ENCODE data around the gene PREP.

The PREP gene

GRCh38 chr6:105322499-105323225 is 80.2 kb downstream of the PREP start:
- no peak for TF ChIP-seq CTCF (IDR thresholded peaks at IDR 0.05; ENCODE audit: low read depth, low read length, missing control alignments)
- DNase-seq (ENCODE audit: extremely low read depth, low read depth) = no peak

GRCh38 chr6:105321728-105322127 is 81.2 kb downstream of the PREP start:
- DNase-seq (ENCODE audit: extremely low read depth, low read depth) = no peak
- no peak overlapping the region for H3K4me3 ChIP-seq (replicated peaks; ENCODE audit: low read depth, low read length)
- TF ChIP-seq CTCF (IDR thresholded peaks at IDR 0.05; ENCODE audit: low read depth, low read length, missing control alignments) = no peak

More at GRCh38 chr6:105322499-105323225, 80.2 kb downstream of the PREP start:
- H3K4me3 ChIP-seq (replicated peaks; ENCODE audit: low read depth, low read length) = no peak overlapping the region

GRCh38 chr6:105321207-105321606 is 81.7 kb downstream of the PREP start:
- TF ChIP-seq CTCF (IDR thresholded peaks at IDR 0.05; ENCODE audit: low read depth, low read length, missing control alignments) = no peak
- DNase-seq (ENCODE audit: extremely low read depth, low read depth) = no peak
- H3K4me3 ChIP-seq (replicated peaks; ENCODE audit: low read depth, low read length) = no peak overlapping the region

- no peak for DNase-seq (ENCODE audit: extremely low read depth, low read depth)
- no peak overlapping the region for H3K4me3 ChIP-seq (replicated peaks; ENCODE audit: low read depth, low read length)
- no peak for TF ChIP-seq CTCF (IDR thresholded peaks at IDR 0.05; ENCODE audit: low read depth, low read length, missing control alignments)
Observed at GRCh38 chr6:105320765-105321164, 82.1 kb downstream of the PREP start.

GRCh38 chr6:105320271-105320670 is 82.6 kb downstream of the PREP start:
- DNase-seq (ENCODE audit: extremely low read depth, low read depth) = no peak
- H3K4me3 ChIP-seq (replicated peaks; ENCODE audit: low read depth, low read length) = no peak overlapping the region
- no peak for TF ChIP-seq CTCF (IDR thresholded peaks at IDR 0.05; ENCODE audit: low read depth, low read length, missing control alignments)

- DNase-seq (ENCODE audit: extremely low read depth, low read depth) = no peak
- no peak for TF ChIP-seq CTCF (IDR thresholded peaks at IDR 0.05; ENCODE audit: low read depth, low read length, missing control alignments)
- H3K4me3 ChIP-seq (replicated peaks; ENCODE audit: low read depth, low read length) = no peak overlapping the region
Observed at GRCh38 chr6:105319331-105319730, 83.6 kb downstream of the PREP start.

- no peak overlapping the region for H3K4me3 ChIP-seq (replicated peaks; ENCODE audit: low read depth, low read length)
- no peak for DNase-seq (ENCODE audit: extremely low read depth, low read depth)
- TF ChIP-seq CTCF (IDR thresholded peaks at IDR 0.05; ENCODE audit: low read depth, low read length, missing control alignments) = no peak
Observed at GRCh38 chr6:105318660-105319059, 84.2 kb downstream of the PREP start.
